ENCODE measurements around the gene ACTL7B. TPM values are rescaled to one million over a fixed set of nuclear protein-coding genes. Genes with fewer than 3 reads are reported as not detected.

The ACTL7B gene
- total RNA-seq, 2 experiments from 2014 or later = not detected

DNA sequence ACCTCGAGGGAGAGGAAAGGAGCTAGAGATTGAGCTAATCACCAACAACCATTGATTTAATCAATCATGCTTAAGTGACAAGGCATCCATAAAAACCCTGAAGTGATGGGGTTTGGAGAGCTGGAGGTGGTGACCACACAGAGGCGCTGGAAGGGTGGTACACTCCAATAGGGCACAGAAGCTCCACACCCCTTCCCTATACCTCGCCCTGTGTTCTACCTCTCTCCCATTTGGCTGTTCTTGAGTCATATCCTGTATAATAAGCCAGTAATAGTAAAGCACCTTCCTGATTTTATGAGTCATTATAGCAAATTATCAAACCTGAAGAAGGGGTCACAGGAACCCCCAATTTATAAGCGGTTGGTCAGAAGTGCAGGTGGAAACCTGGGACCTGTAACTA is 18.3 kb downstream of the ACTL7B start:
- no peak overlapping the region for H3K4me3 Mint-ChIP-seq

DNA sequence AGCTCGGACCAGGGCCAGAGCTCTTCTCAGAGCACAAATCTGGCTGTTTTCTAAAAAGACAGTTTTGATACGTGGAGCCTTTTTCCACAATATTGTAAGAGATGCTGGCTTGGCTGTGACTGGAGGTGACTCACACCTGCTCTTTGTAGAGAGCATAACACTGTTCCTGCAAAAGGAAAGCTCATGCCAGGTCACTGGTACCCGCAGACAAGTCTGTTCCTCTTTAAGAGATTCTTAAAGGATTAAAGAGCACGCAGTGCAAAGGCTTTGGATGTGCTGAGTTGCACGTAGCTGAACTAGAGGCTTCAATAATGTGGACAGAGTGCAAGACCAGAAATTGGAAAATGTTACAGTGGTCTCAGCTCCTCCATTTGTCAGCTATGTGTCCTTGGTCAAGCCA is 19.0 kb downstream of the ACTL7B start:
- Mint-ChIP-seq H3K4me3 (no peak overlapping the region), H3K27me3 (ENCODE audit: low read depth) (no peaks in the 10 kb centered on the region), H3K9me3 (ENCODE audit: insufficient read depth) (no peaks in the 10 kb centered on the region), H3K36me3 (ENCODE audit: low read depth) (no peaks in the 10 kb centered on the region), H3K27ac (no peak overlapping the region), H3K4me1 (ENCODE audit: low read depth) (peaks cover 5% of the 10 kb centered on the region)
- no peak for ATAC-seq
- ChIA-PET CTCF (no interaction called here), POLR2A (no interaction called here)
- no peak for DNase-seq

More for the DNA sequence above, 18.3 kb downstream of the ACTL7B start:
- ATAC-seq (no peak), DNase-seq (no peak)
- peaks cover 5% of the 10 kb centered on the region for H3K4me1 Mint-ChIP-seq (ENCODE audit: low read depth)
- no peaks in the 10 kb centered on the region for H3K9me3 Mint-ChIP-seq (ENCODE audit: insufficient read depth)
- ChIA-PET POLR2A (no interaction called here), CTCF (no interaction called here)
- no peak overlapping the region for H3K27ac Mint-ChIP-seq
- no peaks in the 10 kb centered on the region for H3K36me3 Mint-ChIP-seq (ENCODE audit: low read depth)
- H3K27me3 Mint-ChIP-seq (ENCODE audit: low read depth) = no peaks in the 10 kb centered on the region

GRCh38 chr9:108836319-108836718 is 19.5 kb downstream of the ACTL7B start:
- Mint-ChIP-seq H3K27ac (no peak overlapping the region), H3K27me3 (ENCODE audit: low read depth) (no peaks in the 10 kb centered on the region), H3K36me3 (ENCODE audit: low read depth) (no peaks in the 10 kb centered on the region), H3K9me3 (ENCODE audit: insufficient read depth) (no peaks in the 10 kb centered on the region), H3K4me3 (no peak overlapping the region), H3K4me1 (ENCODE audit: low read depth) (peaks cover 5% of the 10 kb centered on the region)
- DNase-seq (no peak), ATAC-seq (no peak)
- POLR2A ChIA-PET = no interaction called here
- CTCF ChIA-PET = no interaction called here

GRCh38 chr9:108835831-108836230 is 20.0 kb downstream of the ACTL7B start:
- Mint-ChIP-seq H3K27me3 (ENCODE audit: low read depth) (no peaks in the 10 kb centered on the region), H3K4me3 (no peak overlapping the region), H3K36me3 (ENCODE audit: low read depth) (no peaks in the 10 kb centered on the region), H3K27ac (no peak overlapping the region), H3K9me3 (ENCODE audit: insufficient read depth) (no peaks in the 10 kb centered on the region), H3K4me1 (ENCODE audit: low read depth) (peaks cover 5% of the 10 kb centered on the region)
- POLR2A ChIA-PET = no interaction called here
- DNase-seq (no peak), ATAC-seq (no peak)
- CTCF ChIA-PET = no interaction called here

DNA sequence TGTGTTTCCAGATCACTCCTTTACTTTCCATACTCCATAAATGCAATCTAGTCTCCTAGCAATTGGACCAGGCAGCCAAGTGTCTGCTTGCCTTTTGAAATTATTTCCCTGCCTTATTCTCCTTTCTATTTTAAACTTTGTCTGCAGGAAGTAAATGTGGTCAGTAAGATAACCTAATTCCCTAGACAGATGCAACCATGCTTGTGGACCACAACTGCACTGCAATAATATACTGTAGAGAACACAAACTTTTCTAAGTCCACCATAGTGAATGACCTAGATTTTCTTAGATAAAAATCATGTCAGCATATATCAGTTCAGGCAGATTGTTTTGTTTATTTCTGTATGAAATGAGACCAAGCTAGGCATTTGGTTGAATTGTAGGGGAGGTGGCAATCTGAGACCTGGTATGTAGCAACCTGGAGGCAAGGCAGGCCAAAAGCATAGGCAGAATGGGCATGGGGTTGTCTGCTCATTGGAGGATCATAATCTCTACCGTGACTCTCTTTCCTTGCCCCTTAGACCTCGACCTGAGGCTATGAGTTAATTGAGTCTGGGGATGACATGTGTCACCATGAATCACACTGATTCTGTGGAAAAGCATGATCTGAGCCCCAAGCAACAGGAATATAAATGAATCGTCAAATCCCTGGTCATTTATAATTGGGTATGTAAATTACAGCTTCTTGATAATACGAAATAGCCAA is 20.7 kb downstream of the ACTL7B start:
- no peaks in the 10 kb centered on the region for H3K9me3 Mint-ChIP-seq (ENCODE audit: insufficient read depth)
- no peak overlapping the region for H3K4me3 Mint-ChIP-seq
- DNase-seq (no peak), ATAC-seq (no peak)
- peaks cover 5% of the 10 kb centered on the region for H3K4me1 Mint-ChIP-seq (ENCODE audit: low read depth)
- H3K27ac Mint-ChIP-seq = no peak overlapping the region
- H3K36me3 Mint-ChIP-seq (ENCODE audit: low read depth) = no peaks in the 10 kb centered on the region
- H3K27me3 Mint-ChIP-seq (ENCODE audit: low read depth) = no peaks in the 10 kb centered on the region
- POLR2A ChIA-PET = no interaction called here
- CTCF ChIA-PET = no interaction called here

DNA sequence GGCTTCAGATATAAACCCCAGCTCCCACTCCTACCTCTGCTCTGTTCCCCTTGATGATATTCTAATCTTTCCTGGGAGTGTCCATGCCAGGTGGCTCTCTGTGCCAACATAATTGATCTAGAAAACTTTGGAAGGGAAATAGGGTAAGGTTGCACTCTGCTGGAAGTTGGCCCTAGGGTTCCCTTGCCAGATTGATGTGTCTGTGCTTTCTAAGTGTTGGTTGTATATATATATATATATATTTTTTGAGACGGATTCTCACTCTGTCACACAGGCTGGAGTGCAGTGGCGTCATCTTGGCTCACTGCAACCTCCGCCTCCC is 23.6 kb downstream of the ACTL7B start:
- Mint-ChIP-seq H3K27ac (no peak overlapping the region), H3K9me3 (ENCODE audit: insufficient read depth) (no peaks in the 10 kb centered on the region), H3K4me1 (ENCODE audit: low read depth) (peaks cover 5% of the 10 kb centered on the region), H3K36me3 (ENCODE audit: low read depth) (no peaks in the 10 kb centered on the region), H3K27me3 (ENCODE audit: low read depth) (peaks cover 7% of the 10 kb centered on the region), H3K4me3 (no peak overlapping the region)
- ChIA-PET POLR2A (no interaction called here), CTCF (no interaction called here)
- DNase-seq (no peak), ATAC-seq (no peak)

- Mint-ChIP-seq H3K27ac (no peak overlapping the region), H3K9me3 (ENCODE audit: insufficient read depth) (no peaks in the 10 kb centered on the region), H3K27me3 (ENCODE audit: low read depth) (peaks cover 7% of the 10 kb centered on the region), H3K36me3 (ENCODE audit: low read depth) (no peaks in the 10 kb centered on the region), H3K4me3 (no peak overlapping the region), H3K4me1 (ENCODE audit: low read depth) (peaks cover 5% of the 10 kb centered on the region)
- POLR2A ChIA-PET = no interaction called here
- DNase-seq (no peak), ATAC-seq (no peak)
- CTCF ChIA-PET = no interaction called here
Observed at GRCh38 chr9:108831496-108832178, 24.1 kb downstream of the ACTL7B start.

DNA sequence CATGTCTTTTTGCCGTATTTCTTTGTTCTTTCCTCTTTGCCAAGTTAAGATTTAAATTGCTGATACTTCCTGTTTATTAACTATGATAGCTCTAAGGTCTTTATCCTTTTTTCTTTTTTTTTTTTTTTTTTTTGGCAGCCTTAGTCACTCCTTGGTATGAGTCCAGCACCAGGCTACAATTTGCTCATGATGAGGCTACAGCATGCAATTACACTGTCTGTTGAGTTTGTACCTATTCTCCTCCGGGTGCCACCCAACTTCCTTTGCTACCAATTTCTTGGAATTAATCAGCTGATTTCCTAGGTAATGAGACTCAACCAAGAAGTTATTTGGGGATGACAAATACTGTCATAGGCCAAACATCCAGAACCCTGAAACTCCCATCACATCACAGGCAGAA is 25.5 kb downstream of the ACTL7B start:
- ChIA-PET CTCF (no interaction called here), POLR2A (no interaction called here)
- H3K27me3 Mint-ChIP-seq (ENCODE audit: low read depth) = peaks cover 14% of the 10 kb centered on the region
- ATAC-seq = no peak
- no peak overlapping the region for H3K4me3 Mint-ChIP-seq
- no peak overlapping the region for H3K27ac Mint-ChIP-seq
- H3K36me3 Mint-ChIP-seq (ENCODE audit: low read depth) = no peaks in the 10 kb centered on the region
- peaks cover 5% of the 10 kb centered on the region for H3K4me1 Mint-ChIP-seq (ENCODE audit: low read depth)
- no peaks in the 10 kb centered on the region for H3K9me3 Mint-ChIP-seq (ENCODE audit: insufficient read depth)
- DNase-seq = no peak

GRCh38 chr9:108823829-108824228 is 32.0 kb downstream of the ACTL7B start:
- CTCF ChIA-PET = no interaction called here
- peaks cover 3% of the 10 kb centered on the region for H3K9me3 Mint-ChIP-seq (ENCODE audit: insufficient read depth)
- no peak overlapping the region for H3K27ac Mint-ChIP-seq
- POLR2A ChIA-PET = no interaction called here
- H3K4me1 Mint-ChIP-seq (ENCODE audit: low read depth) = no peaks in the 10 kb centered on the region
- ATAC-seq (no peak), DNase-seq (no peak)
- H3K36me3 Mint-ChIP-seq (ENCODE audit: low read depth) = no peaks in the 10 kb centered on the region
- H3K27me3 Mint-ChIP-seq (ENCODE audit: low read depth) = peaks cover 18% of the 10 kb centered on the region
- no peak overlapping the region for H3K4me3 Mint-ChIP-seq

DNA sequence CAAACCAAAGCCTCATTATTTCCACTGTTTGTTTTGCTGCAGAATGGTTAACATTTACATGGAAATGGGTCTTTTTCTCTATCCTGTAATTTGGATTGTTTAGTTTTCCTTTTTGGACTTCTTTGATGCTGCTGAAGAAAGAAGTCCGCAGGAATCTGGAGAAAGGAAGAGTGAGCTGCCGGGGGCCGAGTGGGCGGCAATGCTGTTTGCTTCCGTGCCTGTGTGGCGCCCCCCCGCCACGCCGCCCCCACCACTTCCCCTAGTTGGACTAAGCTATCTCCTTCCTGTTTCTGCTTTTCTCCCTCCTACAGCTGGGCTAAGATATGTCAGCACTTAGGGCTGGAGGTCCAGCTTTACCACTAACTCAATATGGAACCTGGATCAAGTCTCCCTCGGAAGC is 39.7 kb downstream of the ACTL7B start:
- no peak for DNase-seq
- no peaks in the 10 kb centered on the region for H3K36me3 Mint-ChIP-seq (ENCODE audit: low read depth)
- no peaks in the 10 kb centered on the region for H3K9me3 Mint-ChIP-seq (ENCODE audit: insufficient read depth)
- peaks cover 9% of the 10 kb centered on the region for H3K27me3 Mint-ChIP-seq (ENCODE audit: low read depth)
- CTCF ChIA-PET = no interaction called here
- no peaks in the 10 kb centered on the region for H3K4me1 Mint-ChIP-seq (ENCODE audit: low read depth)
- POLR2A ChIA-PET = no interaction called here
- ATAC-seq = no peak
- H3K4me3 Mint-ChIP-seq = no peak overlapping the region
- no peak overlapping the region for H3K27ac Mint-ChIP-seq

DNA sequence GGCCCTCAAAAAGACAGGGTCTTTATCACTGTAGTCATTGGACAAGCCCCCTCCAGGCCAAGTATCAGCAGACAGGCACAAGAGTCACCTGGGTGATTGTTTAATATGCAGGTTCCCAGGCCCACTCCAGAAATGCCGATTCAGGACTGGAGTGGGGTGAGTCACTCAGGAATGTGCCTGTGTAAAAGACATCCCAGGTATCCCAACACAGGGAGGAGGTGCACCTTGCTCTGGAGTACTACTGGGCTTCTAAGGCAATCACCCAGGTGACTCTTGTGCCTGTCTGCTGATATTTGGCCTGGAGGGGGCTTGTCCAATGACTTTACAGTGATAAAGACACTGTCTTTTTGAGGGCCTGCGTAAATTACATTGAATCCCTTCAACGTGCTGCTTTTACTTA is 40.6 kb downstream of the ACTL7B start:
- H3K4me1 Mint-ChIP-seq (ENCODE audit: low read depth) = no peaks in the 10 kb centered on the region
- H3K27me3 Mint-ChIP-seq (ENCODE audit: low read depth) = peaks cover 9% of the 10 kb centered on the region
- no peak overlapping the region for H3K4me3 Mint-ChIP-seq
- H3K9me3 Mint-ChIP-seq (ENCODE audit: insufficient read depth) = no peaks in the 10 kb centered on the region
- H3K27ac Mint-ChIP-seq = no peak overlapping the region
- ATAC-seq (no peak), DNase-seq (no peak)
- ChIA-PET CTCF (no interaction called here), POLR2A (no interaction called here)
- no peaks in the 10 kb centered on the region for H3K36me3 Mint-ChIP-seq (ENCODE audit: low read depth)

DNA sequence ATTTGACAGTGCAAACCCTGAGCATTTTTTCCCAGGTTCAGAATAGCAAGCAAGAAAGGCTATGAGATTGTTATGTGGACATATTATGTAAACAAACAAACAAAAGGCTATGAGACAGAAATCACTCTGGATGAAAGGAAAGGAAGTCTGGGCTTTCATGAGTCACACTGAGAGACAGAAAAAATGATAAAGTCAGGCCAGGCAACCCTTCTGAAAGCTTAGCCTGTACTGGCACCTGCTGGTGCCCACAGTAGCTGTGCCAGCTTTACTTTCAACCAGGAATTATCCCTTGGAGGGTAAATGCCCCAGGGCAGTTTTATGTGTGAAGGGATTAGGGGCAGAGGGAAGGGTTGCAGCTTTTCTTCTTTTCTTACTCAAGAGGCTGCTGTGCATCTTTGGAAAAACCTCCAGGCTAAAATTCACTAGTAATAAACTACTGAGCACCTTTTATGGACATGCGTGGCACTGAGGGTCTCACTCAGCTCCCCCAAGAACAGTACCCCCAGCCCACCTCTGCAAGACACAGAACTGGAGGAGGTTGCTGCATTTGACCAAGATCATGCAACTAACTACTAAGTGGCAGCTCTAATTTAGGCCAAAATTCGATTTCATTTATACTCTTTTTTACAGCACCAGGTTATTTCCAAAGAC is 41.7 kb downstream of the ACTL7B start:
- CTCF ChIA-PET = no interaction called here
- ATAC-seq = no peak
- no peak overlapping the region for H3K27ac Mint-ChIP-seq
- H3K36me3 Mint-ChIP-seq (ENCODE audit: low read depth) = no peaks in the 10 kb centered on the region
- H3K27me3 Mint-ChIP-seq (ENCODE audit: low read depth) = peaks cover 5% of the 10 kb centered on the region
- H3K9me3 Mint-ChIP-seq (ENCODE audit: insufficient read depth) = no peaks in the 10 kb centered on the region
- H3K4me3 Mint-ChIP-seq = no peak overlapping the region
- DNase-seq = no peak
- POLR2A ChIA-PET = no interaction called here
- no peaks in the 10 kb centered on the region for H3K4me1 Mint-ChIP-seq (ENCODE audit: low read depth)

Measured in activated CD8-positive, alpha-beta T cell treated with anti-CD3 and anti-CD28 coated beads, Interleukin-2, amount 10 ng/mL, durations not matched to agents 7 days and 5 days (primary cell).